AG04449 (cell line): Measurements from ENCODE around the gene RGS14.
A peak's percentile ranks its signal among the peaks of the same experiment; 100 is the strongest.

ENCODE experiments used
- CTCF ChIA-PET: fragments of 350-600 bp; formaldehyde crosslinking; extraction: SDS; loops from one replicate; lab custom pipeline; 2021; ENCODE audit warnings: antibody characterized with exemption; lab: Yijun Ruan, JAX
- POLR2A ChIA-PET: fragments of 400-600, 350-600 bp; formaldehyde crosslinking; extraction: SDS; loops from one replicate; lab custom pipeline; 2020; ENCODE audit warnings: antibody characterized with exemption, inconsistent platforms; lab: Yijun Ruan, JAX
- DNase-seq: peaks from one replicate; pipeline ENCODE4 v3.0.0-alpha.2; 2010; ENCODE audit warnings: low read depth, low spot score
- H3K4me3 ChIP-seq: 2 replicates; pipeline ENCODE4 v1.5.1; 2011; ENCODE audit warnings: low read depth, mild to moderate bottlenecking, control low read depth, low read length
- TF ChIP-seq, protein P1 (sequence below): IDR thresholded peaks from one replicate; pipeline ENCODE4 v1.5.1; 2011; ENCODE audit warnings: mild to moderate bottlenecking, moderate library complexity, low read length, control low read depth, inconsistent platforms; ENCODE audit not compliant: insufficient read depth; ENCODE audit errors: missing control alignments

The RGS14 gene

DNA sequence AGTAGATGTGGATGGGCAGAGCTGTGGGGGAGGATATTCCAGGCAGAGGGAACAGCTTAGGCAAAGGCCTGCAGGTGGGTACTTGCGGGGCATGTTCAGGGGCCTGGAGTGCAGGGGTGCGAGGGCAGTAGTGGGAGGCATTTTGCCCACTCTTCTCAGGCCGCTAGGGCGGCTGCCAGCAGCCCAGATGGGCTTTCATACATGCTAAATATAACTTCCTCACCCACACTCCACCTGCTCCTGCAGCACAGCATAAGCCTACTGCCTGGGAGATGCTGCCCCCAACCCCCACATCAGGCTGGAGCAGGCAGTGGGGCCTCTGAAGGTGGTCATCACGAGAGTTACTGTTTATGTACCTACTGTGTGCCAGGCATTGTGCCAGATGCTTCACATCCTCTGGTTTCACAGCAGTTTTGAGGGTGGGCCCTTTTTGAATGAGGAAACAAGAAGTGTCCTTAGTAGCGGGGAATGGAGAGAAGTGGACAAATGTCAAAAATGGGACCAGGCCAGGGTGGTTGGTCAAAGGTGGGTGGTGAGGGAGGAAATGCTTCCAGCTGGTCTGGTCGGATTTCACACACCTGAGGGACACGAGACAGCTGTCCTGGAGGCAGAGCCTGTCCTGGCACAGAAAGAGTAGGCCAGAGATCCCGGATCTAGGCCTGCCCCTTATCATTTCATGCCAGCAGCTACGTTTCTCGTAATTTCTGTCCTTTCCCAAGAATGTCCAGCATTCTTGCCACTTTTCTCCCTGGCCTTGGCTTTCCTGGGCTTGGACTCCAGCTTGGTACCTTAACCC is 12.1 kb downstream of the RGS14 start:
- POLR2A ChIA-PET: interaction anchor here (0.7 kb wide), 1 partner anchor 20 kb away, joined by 3 read pairs; no protein-coding TSS in a partner anchor
- no peak for DNase-seq
- CTCF ChIA-PET: interaction anchor here (0.6 to 35.1 kb wide), 20 partner anchors 9 to 256 kb away, joined by 3 to 853 read pairs (median 6); partner anchors contain the start of genes F12, LMAN2, PFN3 and SLC34A1
- TF ChIP-seq, protein P1, sequence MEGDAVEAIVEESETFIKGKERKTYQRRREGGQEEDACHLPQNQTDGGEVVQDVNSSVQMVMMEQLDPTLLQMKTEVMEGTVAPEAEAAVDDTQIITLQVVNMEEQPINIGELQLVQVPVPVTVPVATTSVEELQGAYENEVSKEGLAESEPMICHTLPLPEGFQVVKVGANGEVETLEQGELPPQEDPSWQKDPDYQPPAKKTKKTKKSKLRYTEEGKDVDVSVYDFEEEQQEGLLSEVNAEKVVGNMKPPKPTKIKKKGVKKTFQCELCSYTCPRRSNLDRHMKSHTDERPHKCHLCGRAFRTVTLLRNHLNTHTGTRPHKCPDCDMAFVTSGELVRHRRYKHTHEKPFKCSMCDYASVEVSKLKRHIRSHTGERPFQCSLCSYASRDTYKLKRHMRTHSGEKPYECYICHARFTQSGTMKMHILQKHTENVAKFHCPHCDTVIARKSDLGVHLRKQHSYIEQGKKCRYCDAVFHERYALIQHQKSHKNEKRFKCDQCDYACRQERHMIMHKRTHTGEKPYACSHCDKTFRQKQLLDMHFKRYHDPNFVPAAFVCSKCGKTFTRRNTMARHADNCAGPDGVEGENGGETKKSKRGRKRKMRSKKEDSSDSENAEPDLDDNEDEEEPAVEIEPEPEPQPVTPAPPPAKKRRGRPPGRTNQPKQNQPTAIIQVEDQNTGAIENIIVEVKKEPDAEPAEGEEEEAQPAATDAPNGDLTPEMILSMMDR: no peak
- H3K4me3 ChIP-seq: no peak overlapping the region

DNA sequence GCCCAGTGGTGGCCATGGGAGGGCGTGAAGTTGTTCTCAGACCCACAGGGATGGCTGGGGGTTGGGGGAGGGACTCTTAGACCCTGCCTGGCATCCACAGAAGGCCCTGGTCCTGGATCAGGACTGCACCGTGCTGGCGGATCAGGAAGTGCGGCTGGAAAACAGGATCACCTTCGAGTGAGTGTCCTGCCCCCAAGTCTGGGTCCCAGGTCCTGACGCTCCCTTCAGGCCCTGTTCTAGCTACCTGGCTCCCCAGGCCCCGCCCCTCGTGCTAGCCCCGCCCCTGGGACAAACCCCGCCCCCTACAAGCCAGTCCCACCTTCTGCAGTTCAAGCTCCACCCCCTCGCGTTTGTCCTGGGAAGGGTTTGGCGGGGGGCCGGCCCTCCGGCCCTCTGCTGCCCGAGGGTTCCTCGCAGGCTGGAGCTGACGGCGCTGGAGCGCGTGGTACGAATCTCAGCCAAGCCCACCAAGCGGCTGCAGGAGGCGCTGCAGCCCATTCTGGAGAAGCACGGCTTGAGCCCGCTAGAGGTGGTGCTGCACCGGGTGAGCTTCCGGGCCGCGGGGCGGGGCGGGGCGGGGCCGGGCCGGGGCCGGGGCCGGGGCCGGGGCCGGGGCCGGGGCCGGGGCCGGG is 12.9 kb downstream of the RGS14 start:
- DNase-seq: no peak
- TF ChIP-seq, protein P1: peak; percentile 76
- CTCF ChIA-PET: interaction anchor here (0.8 to 35.1 kb wide), 20 partner anchors 8 to 257 kb away, joined by 3 to 853 read pairs (median 6); partner anchors contain the start of genes F12, LMAN2, PFN3 and RGS14
- peak overlapping the region; percentile 60 for H3K4me3 ChIP-seq
- POLR2A ChIA-PET: interaction anchor here (0.7 kb wide), 1 partner anchor 19 kb away, joined by 3 read pairs; no protein-coding TSS in a partner anchor

DNA sequence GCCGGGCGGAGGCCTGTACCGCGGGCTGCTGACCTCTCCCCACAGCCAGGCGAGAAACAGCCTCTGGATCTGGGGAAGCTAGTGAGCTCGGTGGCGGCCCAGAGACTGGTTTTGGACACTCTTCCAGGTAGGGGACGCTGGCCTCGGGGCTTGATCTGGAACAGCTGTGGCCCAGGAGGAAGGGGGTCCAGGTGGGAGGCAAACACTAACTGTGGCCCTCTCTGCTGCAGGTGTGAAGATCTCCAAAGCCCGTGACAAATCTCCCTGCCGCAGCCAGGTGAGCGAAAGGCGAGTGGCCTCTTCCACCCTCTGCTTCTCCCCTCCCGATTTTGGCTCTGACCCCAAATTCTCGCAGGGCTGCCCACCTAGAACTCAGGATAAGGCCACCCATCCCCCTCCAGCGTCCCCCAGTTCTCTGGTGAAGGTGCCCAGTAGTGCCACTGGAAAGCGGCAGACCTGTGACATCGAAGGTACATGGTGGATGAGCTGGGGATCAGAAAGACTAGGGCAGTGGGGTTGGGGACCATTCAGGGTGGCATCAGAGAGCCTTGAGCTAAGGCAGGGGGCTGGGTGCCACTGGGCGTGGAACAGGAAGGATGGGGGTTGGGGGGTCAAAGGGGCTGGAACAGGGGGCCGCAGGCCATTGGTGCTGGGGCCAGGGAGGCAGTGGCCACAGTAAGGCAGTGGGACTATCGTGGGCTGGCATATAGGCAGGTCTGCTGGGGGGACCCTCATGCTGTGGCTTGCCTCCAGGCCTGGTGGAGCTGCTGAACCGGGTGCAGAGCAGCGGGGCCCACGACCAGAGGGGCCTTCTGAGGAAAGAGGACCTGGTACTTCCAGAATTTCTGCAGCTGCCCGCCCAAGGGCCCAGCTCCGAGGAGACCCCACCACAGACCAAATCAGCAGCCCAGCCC is 13.7 kb downstream of the RGS14 start:
- peak overlapping the region; percentile 60 for H3K4me3 ChIP-seq
- POLR2A ChIA-PET: no interaction called here
- TF ChIP-seq, protein P1: no peak
- DNase-seq: no peak
- CTCF ChIA-PET: interaction anchor here (0.8 to 35.1 kb wide), 18 partner anchors 7 to 258 kb away, joined by 3 to 853 read pairs (median 6); partner anchors contain the start of genes F12, LMAN2, PFN3 and RGS14

DNA sequence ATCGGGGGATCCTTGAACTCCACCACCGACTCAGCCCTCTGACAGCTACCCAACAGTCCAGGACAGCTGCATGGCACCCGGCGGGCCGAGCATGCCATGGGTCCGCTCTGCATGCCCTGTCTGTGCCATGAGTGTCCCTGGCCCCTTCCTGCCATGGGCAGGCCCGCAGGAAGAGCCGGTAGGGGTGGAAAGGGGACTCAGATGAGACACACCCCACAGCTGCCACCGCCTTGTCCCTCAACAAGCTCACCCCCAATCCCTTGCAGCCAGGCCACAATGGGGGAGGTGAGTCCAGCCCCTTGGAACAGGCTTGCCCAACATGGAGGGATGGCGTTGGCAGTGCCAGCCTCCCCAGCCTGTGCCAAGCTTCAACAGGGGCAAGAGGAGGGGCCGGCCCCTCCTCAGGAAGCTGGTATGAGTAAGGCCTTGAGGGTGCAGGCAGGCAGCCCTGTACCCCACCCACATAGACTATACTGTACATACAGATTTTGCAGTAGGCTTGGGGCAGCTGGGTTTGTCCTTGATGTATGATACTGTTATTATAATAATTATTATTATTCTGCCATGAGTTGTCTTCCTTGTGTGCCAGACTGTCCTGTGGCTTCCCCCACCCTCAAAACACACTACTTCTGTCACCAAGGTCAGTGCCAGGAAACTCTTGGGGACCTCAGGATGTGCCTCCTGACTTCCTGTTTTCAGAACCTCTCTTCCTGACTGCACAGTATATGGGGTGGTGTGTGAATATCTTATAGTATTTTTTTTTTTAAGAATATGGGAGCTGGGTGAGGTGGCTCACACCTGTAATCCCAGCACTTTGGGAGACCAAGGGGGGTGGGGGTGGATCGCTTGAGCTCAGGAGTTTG is 14.5 kb downstream of the RGS14 start:
- DNase-seq: no peak
- POLR2A ChIA-PET: no interaction called here
- TF ChIP-seq, protein P1: no peak
- no peak overlapping the region for H3K4me3 ChIP-seq
- CTCF ChIA-PET: interaction anchor here (0.8 to 35.1 kb wide), 12 partner anchors 6 to 259 kb away, joined by 3 to 853 read pairs (median 14); partner anchors contain the start of genes F12, LMAN2, PFN3 and SLC34A1

DNA sequence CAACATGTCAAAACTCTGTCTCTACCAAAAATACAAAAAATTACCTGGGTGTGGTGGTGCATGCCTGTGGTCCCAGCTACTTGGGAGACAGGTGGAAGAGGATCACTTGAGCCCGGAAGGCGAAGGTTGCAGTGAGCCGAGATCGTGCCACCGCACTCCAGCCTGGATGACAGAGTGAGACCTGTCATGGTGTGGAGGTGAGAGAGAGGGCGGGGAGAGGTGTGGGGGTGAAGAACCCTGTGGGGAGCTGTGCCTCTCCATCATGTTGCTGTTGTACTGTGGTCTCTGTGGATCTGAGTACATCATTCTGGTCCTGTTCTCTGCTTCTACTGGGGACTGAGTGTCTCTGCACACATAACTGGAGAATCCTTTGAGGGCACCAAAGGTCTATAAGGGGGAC is 15.2 kb downstream of the RGS14 start:
- POLR2A ChIA-PET: no interaction called here
- TF ChIP-seq, protein P1: no peak
- no peak overlapping the region for H3K4me3 ChIP-seq
- CTCF ChIA-PET: interaction anchor here (1.0 to 35.1 kb wide), 4 partner anchors 23 to 259 kb away, joined by 3 to 853 read pairs (median 24); partner anchors contain the start of genes F12, PFN3 and SLC34A1
- DNase-seq: no peak
